Stomach (tissue), 4 donors: ENCODE data around the gene REC114.

Experiments
- EP300 ChIP-seq: sonication (generic); formaldehyde crosslinking; IDR thresholded peaks from one replicate; pipeline ENCODE4 v1.6.1; 2017; ENCODE audit warnings: antibody characterized with exemption
- TF ChIP-seq, protein P1 (sequence below), 7 experiments: fragments of 450-650 bp in 4 of 7; fragments of 200-600 bp in 3 of 7; sonication (generic) in 3 of 7; IDR thresholded peaks; one replicate each; pipeline ENCODE4 v1.5.1; 2016 to 2019; ENCODE audit warnings: antibody characterized with exemption in 7 of 7, control low read depth in 2 of 7, mild to moderate bottlenecking in 1 of 7

DNA sequence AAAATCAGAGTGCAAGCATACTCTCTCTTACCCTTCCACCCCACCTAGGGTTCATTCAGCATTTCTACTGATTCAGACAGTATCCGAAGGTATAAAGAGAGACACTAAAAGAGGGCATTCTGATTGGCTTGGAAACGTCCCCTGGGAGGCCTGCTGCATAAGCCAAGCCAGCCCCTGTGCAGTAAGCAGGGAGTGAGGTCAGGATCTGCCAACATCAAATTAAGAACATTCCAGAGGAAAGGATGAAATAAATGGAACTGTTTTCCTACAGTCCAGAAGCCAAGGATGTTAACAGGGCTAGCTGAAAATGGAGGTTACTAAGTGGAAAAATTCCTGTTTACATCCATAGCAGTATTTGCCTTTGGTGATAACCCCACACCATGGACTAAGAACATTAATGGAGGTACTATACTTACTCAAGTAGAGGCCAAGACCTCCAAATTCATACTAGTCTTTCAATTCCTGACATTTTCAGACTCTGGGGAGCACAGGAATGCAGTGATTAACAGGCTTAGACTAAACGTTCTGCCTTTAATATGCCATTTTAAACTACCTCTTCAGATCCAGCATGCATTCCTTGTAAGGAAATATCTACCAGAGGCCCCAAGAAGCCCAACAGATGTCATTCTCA lies 155.7 kb downstream of the REC114 start:
- TF ChIP-seq EP300 = no peak
- TF ChIP-seq, protein P1, sequence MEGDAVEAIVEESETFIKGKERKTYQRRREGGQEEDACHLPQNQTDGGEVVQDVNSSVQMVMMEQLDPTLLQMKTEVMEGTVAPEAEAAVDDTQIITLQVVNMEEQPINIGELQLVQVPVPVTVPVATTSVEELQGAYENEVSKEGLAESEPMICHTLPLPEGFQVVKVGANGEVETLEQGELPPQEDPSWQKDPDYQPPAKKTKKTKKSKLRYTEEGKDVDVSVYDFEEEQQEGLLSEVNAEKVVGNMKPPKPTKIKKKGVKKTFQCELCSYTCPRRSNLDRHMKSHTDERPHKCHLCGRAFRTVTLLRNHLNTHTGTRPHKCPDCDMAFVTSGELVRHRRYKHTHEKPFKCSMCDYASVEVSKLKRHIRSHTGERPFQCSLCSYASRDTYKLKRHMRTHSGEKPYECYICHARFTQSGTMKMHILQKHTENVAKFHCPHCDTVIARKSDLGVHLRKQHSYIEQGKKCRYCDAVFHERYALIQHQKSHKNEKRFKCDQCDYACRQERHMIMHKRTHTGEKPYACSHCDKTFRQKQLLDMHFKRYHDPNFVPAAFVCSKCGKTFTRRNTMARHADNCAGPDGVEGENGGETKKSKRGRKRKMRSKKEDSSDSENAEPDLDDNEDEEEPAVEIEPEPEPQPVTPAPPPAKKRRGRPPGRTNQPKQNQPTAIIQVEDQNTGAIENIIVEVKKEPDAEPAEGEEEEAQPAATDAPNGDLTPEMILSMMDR (IDR thresholded peaks at IDR 0.05) = no peak
